ENCODE results near the gene TBC1D16.

DNA sequence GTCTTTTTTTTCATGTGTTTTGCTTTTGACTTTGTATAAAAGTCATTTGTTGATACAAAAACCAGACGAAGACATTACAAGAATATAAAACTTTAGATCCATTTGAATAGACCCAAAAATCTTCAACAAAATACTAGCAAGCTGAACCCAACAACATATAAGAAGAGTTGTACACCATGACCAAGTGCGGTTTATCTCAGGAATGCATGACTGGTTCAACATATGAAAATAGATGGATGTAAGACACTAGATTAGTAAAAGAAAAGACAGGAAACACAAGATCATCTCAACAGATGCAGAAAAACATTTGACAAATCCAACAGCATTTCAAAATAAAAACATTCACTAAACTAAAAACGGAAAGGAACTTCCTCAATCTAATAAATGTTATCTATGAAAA is 69.0 kb downstream of the TBC1D16 start:
- TF ChIP-seq, protein P1, sequence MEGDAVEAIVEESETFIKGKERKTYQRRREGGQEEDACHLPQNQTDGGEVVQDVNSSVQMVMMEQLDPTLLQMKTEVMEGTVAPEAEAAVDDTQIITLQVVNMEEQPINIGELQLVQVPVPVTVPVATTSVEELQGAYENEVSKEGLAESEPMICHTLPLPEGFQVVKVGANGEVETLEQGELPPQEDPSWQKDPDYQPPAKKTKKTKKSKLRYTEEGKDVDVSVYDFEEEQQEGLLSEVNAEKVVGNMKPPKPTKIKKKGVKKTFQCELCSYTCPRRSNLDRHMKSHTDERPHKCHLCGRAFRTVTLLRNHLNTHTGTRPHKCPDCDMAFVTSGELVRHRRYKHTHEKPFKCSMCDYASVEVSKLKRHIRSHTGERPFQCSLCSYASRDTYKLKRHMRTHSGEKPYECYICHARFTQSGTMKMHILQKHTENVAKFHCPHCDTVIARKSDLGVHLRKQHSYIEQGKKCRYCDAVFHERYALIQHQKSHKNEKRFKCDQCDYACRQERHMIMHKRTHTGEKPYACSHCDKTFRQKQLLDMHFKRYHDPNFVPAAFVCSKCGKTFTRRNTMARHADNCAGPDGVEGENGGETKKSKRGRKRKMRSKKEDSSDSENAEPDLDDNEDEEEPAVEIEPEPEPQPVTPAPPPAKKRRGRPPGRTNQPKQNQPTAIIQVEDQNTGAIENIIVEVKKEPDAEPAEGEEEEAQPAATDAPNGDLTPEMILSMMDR (IDR thresholded peaks at IDR 0.05), result no peak
- TF ChIP-seq EP300 (IDR thresholded peaks at IDR 0.05) (no peak), POLR2A (IDR thresholded peaks at IDR 0.05) (no peak), POLR2AphosphoS5 (IDR thresholded peaks at IDR 0.05) (no peak)

Measured in gastroesophageal sphincter (tissue), 3 donors.